Tongue (tissue), 2 donors: ENCODE results near the gene SIM1. TPM values are rescaled to one million over a fixed set of nuclear protein-coding genes. Genes with fewer than 3 reads are reported as not detected.
"Not testable (repeated sequence)": the region's sequence is repeated elsewhere in the genome, so short reads cannot be mapped to it uniquely, and the experiment has no call there.

Experiments used
- DNase-seq: peaks from one replicate; pipeline ENCODE4 v3.0.0-alpha.2; 2015
- total RNA-seq: library from RNA; depleted of rRNA; stranded (reverse); fragments of >200 nt; gene quantifications from one replicate; pipeline ENCODE4 v1.2.3, GENCODE V29; 2014

Gene SIM1
- total RNA-seq, 1 donor from 2014 or later: 2.4 TPM

DNA sequence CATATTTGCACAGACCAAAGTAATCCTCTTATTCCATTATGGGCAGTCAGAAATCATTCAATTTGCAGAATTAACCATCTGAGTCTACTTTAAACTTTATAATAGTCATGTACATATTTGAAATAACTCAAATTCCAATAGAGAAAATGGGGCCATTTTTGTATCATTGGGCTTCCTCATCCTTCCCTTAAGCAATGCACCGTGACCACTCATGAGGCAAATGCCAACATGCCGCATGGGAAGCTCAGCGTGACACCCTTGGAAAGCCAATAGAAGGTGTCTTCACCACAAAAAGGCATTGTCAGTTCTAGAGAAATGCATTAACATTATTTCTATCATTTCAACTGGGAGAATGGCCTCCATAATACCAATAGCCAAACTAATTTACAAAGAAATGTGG, 38.5 kb downstream of the SIM1 start:
- DNase-seq: no peak

GRCh38 chr6:100420711-100421110, 44.0 kb downstream of the SIM1 start:
- no peak for DNase-seq

DNA sequence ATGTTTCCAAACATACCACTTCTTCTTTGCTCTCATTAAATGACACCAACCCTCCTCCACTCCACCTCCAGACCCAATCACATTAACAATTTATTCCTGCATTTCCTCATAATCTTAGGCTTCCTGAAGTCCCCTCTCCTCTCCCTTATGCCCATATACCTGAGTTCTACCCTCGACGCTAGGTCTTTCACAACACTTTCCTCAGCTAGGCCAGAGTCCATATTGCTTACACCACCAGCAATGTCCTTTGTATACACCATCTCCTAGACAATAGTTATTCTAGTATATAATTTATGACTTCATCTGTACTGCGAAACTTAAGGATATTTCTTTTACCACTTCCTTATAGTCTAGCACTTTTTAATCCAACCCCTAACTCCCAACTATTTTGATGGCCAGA, 47.7 kb downstream of the SIM1 start:
- no peak for DNase-seq

- no peak for DNase-seq
These were observed 49.0 kb downstream of the SIM1 start for GRCh38 chr6:100415768-100416167.

DNA sequence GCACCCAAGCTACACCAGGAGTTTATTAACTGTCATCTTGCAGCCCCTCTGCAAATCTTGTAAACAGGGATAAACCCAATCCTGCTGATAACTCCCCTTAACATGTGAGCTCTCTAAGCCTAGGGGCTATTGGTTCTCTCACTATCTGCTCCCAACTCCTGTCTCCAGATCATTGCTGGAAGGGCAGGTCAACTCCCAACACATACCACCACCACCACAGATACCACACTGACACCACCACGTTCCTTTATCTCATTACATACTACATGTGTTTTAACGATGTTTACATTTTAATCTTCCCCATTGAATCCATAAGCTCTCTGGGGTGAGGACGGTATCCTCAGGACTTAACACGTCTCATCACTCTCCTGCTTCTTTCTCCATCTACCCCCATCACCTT, 51.8 kb downstream of the SIM1 start:
- DNase-seq: no peak

DNA sequence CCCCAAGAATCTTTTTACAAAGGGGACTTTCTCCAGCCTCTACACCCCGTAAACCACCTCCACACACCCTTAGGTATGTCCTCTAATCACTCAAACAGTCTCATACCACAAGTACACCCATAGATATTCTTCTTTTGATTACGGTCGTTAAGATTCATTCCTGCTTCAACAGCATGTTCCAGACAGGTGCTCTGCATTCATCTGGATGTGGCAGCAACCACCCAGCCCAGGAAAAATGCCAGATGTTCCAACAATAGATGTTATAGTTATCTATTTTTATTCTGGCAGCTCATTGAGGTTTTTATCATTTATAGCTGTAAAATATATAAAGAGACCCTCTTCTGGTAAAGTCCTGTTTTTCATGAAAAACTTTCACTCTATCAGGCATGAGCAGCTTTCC, 60.7 kb downstream of the SIM1 start:
- no peak for DNase-seq

- no peak for DNase-seq
These were observed 71.2 kb downstream of the SIM1 start for GRCh38 chr6:100393493-100393892.

GRCh38 chr6:100392423-100392822, 72.3 kb downstream of the SIM1 start:
- no peak for DNase-seq

- DNase-seq: no peak
These were observed 75.7 kb downstream of the SIM1 start for GRCh38 chr6:100388868-100389519.

- DNase-seq: peak; percentile 7
These were observed 81.9 kb downstream of the SIM1 start for GRCh38 chr6:100382767-100383195.

GRCh38 chr6:100382031-100382430, 82.7 kb downstream of the SIM1 start:
- DNase-seq: no peak

DNA sequence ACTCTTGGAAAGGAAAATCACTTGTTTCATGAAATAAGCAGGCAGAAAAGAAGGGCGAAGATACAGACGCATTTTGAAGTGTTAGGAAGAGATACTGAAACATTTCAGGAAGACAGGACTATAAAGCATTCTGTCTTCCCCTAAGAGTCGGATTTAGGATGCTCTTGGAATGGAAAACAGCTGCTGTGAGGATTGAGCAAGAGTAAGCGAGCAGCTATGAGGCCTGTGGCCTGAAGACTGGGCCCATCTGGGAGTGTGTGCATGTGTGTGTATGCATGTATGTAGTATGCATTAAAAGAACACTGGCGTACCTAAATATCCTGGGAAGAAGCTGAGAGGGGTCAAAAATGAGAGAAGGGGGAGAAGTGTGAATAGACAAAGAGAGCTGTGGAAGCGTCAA, 83.6 kb downstream of the SIM1 start:
- peak; percentile 45 for DNase-seq

GRCh38 chr6:100379386-100379785, 85.3 kb downstream of the SIM1 start:
- DNase-seq: no peak

- DNase-seq: no peak
These were observed 86.1 kb downstream of the SIM1 start for GRCh38 chr6:100378576-100378975.

DNA sequence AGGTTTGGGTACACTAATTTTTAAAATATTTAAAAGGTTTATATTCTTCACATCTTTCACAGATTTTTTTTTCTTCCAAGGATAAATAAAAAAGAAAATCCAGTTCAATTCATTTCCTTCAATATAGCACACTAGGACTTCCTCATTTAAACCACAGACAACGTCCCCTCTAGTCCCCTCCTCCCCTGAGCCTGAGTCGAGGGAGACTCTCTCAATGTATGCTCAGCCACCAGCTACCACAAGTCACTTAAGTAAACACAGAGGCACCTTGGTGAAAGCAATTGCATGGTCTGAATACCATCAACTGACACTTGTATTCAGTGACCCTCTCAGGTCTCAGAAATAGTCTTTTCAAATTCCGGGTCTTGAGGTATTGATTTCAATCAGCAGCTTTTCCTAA, 88.6 kb downstream of the SIM1 start:
- no peak for DNase-seq

DNA sequence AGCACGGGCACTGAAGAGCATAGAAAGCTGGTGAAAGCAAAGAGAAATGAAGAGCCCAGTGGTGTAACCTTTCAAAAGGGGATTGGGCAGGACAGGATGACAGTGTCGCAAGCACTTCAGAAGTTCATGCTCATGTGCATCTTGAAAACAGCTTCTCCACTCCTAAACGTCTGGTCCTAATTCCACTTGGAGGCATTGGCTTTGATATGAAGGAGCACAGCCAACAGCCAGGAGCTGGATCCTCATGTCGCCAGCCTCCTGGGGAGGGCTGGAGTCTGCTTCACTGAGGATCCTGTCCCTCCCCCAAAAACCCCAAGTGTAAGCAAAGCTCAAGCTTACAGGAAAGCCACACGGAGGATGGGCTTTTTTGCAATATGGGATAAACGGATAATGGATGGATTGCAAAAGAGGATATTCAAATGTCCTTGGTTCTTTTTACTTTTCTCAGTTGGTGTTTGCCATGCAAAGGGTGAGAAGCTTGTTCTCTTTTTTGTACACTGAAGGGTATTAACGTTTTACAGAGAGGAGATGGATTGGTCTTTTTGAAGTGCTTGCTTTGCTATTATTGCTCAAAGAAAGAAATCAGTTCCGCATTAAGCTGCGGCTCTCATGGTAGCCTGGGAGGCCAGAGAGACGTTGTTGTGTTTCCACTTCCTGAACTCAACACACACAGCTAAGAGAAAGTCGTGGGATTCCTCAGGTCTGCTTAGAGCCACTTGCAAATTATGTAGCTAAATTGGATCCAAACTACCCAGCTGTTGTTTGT, 92.2 kb downstream of the SIM1 start:
- DNase-seq: no peak

DNA sequence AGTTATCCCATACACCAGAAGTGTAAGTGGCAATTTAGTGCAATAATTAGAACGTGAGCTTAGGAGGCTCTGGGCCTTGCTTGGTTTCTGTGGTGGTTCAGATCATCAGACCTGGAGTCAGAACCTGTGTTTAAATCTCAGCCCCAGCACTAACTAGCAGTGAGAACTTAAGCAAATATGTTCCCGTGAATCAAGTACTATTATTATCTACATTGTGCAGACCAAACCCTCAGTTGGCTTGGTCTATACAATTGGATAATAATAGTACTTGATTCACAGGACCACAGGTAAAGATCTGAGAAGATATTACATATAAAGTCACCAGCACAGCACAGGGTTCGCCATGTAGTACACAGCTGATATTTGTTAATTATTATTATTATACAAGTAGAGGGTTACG, 93.1 kb downstream of the SIM1 start:
- no peak for DNase-seq

GRCh38 chr6:100370265-100370664, 94.5 kb downstream of the SIM1 start:
- no peak for DNase-seq

DNA sequence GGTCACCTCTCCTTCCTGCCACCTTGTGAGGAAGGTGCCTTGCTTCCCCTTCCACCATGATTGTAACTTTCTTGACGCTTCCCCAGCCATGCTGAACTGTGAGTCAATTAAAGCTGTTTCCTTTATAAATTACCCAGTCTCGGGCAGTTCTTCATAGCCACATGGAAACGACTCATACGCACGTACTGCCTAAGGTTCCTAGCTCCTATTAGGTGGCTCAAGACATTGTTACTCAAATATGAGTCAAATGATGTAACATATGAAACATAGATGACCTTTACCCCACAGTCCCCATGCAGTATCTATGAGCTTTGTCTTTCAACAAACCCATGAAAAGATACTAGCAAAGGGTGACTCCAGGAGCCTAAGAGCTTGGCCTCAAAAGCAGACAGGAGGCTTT, 98.3 kb downstream of the SIM1 start:
- no peak for DNase-seq

DNA sequence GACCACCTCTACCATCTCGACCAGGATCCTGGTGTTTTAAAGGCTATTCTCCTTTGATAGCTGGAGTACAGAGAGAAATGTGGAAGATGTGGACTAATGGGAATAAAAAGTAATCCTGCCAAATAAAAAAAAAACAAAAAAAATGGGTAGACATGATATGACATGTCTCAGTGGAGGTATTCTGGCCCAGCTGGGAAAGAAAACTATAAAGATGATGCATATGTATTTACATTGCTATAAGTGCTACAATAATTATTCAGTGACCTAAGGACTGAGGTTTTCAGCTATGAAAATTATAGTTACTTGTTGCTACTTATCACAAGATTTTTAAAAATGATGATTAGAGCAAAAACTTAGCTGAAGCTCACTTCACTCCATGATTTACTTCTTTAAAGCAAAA, 101.1 kb downstream of the SIM1 start:
- no peak for DNase-seq

GRCh38 chr6:100354736-100355641, 109.7 kb downstream of the SIM1 start:
- DNase-seq: not testable (repeated sequence)

GRCh38 chr6:100353276-100354015, 111.3 kb downstream of the SIM1 start:
- no peak for DNase-seq
